Stimulated activated naive CD8-positive, alpha-beta T cell treated with anti-CD3 and anti-CD28 coated beads, Interleukin-15, amount 100 ng/mL, for 72 hours (primary cell): ENCODE data around the gene DAW1.
"Not testable (repeated sequence)": the region's sequence is repeated elsewhere in the genome, so short reads cannot be mapped to it uniquely, and the experiment has no call there.

Experiments used
- ATAC-seq: fragments of 150-1000 bp; cut with Tn5 transposase; 2 replicates; pipeline ENCODE4 v1.10.0; 2021; ENCODE audit warnings: mild to moderate bottlenecking, moderate library complexity
- DNase-seq, 2 donors: peaks; one replicate each; pipeline ENCODE4 v3.0.0; 2021 to 2022
- H3K27ac Mint-ChIP-seq, 2 donors: one replicate each; pipeline ENCODE4 v1.8.0; 2022; ENCODE audit warnings: mild to moderate bottlenecking in 2 of 2, mixed read lengths in 2 of 2, moderate library complexity in 2 of 2
- H3K27me3 Mint-ChIP-seq: one replicate; pipeline ENCODE4 v1.8.0; 2022; ENCODE audit warnings: mixed read lengths
- H3K4me1 Mint-ChIP-seq: one replicate; pipeline ENCODE4 v1.8.0; 2022; ENCODE audit warnings: mild to moderate bottlenecking, mixed read lengths
- H3K4me3 Mint-ChIP-seq, 2 donors: one replicate each; pipeline ENCODE4 v1.8.0; 2022; ENCODE audit warnings: mild to moderate bottlenecking in 2 of 2, mixed read lengths in 2 of 2, moderate library complexity in 1 of 2
- H3K9me3 Mint-ChIP-seq, 2 donors: one replicate each; pipeline ENCODE4 v1.8.0; 2022; ENCODE audit warnings: mixed read lengths in 2 of 2

The DAW1 gene

GRCh38 chr2:227932403-227932802 lies 61.0 kb downstream of the DAW1 start:
- H3K4me1 Mint-ChIP-seq, result no peaks in the 10 kb centered on the region

GRCh38 chr2:227933884-227934283 lies 62.5 kb downstream of the DAW1 start:
- DNase-seq (no peak), ATAC-seq (no peak)
- no peaks in the 10 kb centered on the region for H3K27me3 Mint-ChIP-seq
- no peak overlapping the region for H3K27ac Mint-ChIP-seq
- H3K9me3 Mint-ChIP-seq, result no peaks in the 10 kb centered on the region
- no peak overlapping the region for H3K4me3 Mint-ChIP-seq
- H3K4me1 Mint-ChIP-seq, result no peaks in the 10 kb centered on the region

More at GRCh38 chr2:227932403-227932802, 61.0 kb downstream of the DAW1 start:
- Mint-ChIP-seq H3K9me3 (peaks cover under 1 to 1% of the 10 kb centered on the region in 2 donors), H3K4me3 (no peak overlapping the region), H3K27me3 (no peaks in the 10 kb centered on the region), H3K27ac (no peak overlapping the region)
- no peak for ATAC-seq
- no peak for DNase-seq

- H3K4me3 Mint-ChIP-seq, DNase-seq, ATAC-seq, H3K9me3 Mint-ChIP-seq, H3K27me3 Mint-ChIP-seq, H3K4me1 Mint-ChIP-seq, H3K27ac Mint-ChIP-seq: not testable (repeated sequence)
Observed at GRCh38 chr2:227936249-227936648, 64.8 kb downstream of the DAW1 start.

GRCh38 chr2:227939271-227940027 lies 68.0 kb downstream of the DAW1 start:
- no peak overlapping the region for H3K4me3 Mint-ChIP-seq
- H3K4me1 Mint-ChIP-seq, result no peaks in the 10 kb centered on the region
- DNase-seq, result no peak
- H3K9me3 Mint-ChIP-seq, result no peaks in the 10 kb centered on the region
- ATAC-seq, result no peak
- no peak overlapping the region for H3K27ac Mint-ChIP-seq
- peaks cover 8% of the 10 kb centered on the region for H3K27me3 Mint-ChIP-seq

GRCh38 chr2:227942021-227942420 lies 70.6 kb downstream of the DAW1 start:
- DNase-seq, result no peak
- no peak overlapping the region for H3K4me3 Mint-ChIP-seq
- no peak for ATAC-seq
- H3K9me3 Mint-ChIP-seq, result no peaks in the 10 kb centered on the region
- H3K27ac Mint-ChIP-seq, result no peak overlapping the region
- peaks cover 8% of the 10 kb centered on the region for H3K27me3 Mint-ChIP-seq
- H3K4me1 Mint-ChIP-seq, result no peaks in the 10 kb centered on the region

- Mint-ChIP-seq H3K9me3 (no peaks in the 10 kb centered on the region), H3K4me1 (no peaks in the 10 kb centered on the region), H3K27ac (no peak overlapping the region), H3K4me3 (no peak overlapping the region), H3K27me3 (peaks cover 8% of the 10 kb centered on the region)
- ATAC-seq, result no peak
- DNase-seq, result no peak
Observed at GRCh38 chr2:227942965-227943364, 71.5 kb downstream of the DAW1 start.

- no peaks in the 10 kb centered on the region for H3K27me3 Mint-ChIP-seq
- H3K9me3 Mint-ChIP-seq, result peaks cover 0 to 7% of the 10 kb centered on the region in 2 donors
- no peaks in the 10 kb centered on the region for H3K4me1 Mint-ChIP-seq
- DNase-seq (no peak), ATAC-seq (no peak)
- H3K4me3 Mint-ChIP-seq, result no peak overlapping the region
- no peak overlapping the region for H3K27ac Mint-ChIP-seq
Observed at GRCh38 chr2:227960317-227960716, 88.9 kb downstream of the DAW1 start.

- Mint-ChIP-seq H3K4me3 (no peak overlapping the region), H3K9me3 (no peaks in the 10 kb centered on the region), H3K4me1 (no peaks in the 10 kb centered on the region), H3K27ac (no peak overlapping the region), H3K27me3 (no peaks in the 10 kb centered on the region)
- no peak for ATAC-seq
- no peak for DNase-seq
Observed at GRCh38 chr2:227971619-227972230, 100.3 kb downstream of the DAW1 start.

- Mint-ChIP-seq H3K9me3 (no peaks in the 10 kb centered on the region), H3K27me3 (no peaks in the 10 kb centered on the region), H3K4me1 (no peaks in the 10 kb centered on the region), H3K27ac (no peak overlapping the region), H3K4me3 (no peak overlapping the region)
- ATAC-seq (no peak), DNase-seq (no peak)
Observed at GRCh38 chr2:227973241-227973640, 101.8 kb downstream of the DAW1 start.
